Ovary (tissue), 9 donors: ENCODE measurements around the gene RTCA. TPM values are rescaled to one million over a fixed set of nuclear protein-coding genes. Genes with fewer than 3 reads are reported as not detected.
A peak's percentile ranks its signal among the peaks of the same experiment; 100 is the strongest.
"Not testable (repeated sequence)": the region's sequence is repeated elsewhere in the genome, so short reads cannot be mapped to it uniquely, and the experiment has no call there.

Source experiments
- DNase-seq, 5 donors: peaks; one replicate each; pipeline ENCODE4 v3.0.0-alpha.2; 2019 to 2020
- H3K27ac ChIP-seq, 2 donors: fragments of 200-600 bp; one replicate each; pipeline versions ENCODE4 v1.5.1 to v1.8.0; 2019 to 2022
- H3K27me3 ChIP-seq: fragments of 200-600 bp; one replicate; pipeline ENCODE4 v1.8.0; 2022
- H3K36me3 ChIP-seq: fragments of 200-600 bp; sonication (generic); one replicate; pipeline ENCODE4 v1.5.1; 2019
- H3K4me1 ChIP-seq: one replicate; pipeline ENCODE4 v1.8.1; 2013; ENCODE audit warnings: mild to moderate bottlenecking, moderate library complexity; ENCODE audit not compliant: insufficient read depth
- H3K4me3 ChIP-seq: fragments of 200-600 bp; sonication (generic); one replicate; pipeline ENCODE4 v1.5.1; 2017
- H3K9me3 ChIP-seq, 2 donors: fragments of 200-600 bp in 1 of 2; sonication (generic) in 1 of 2; one replicate each; pipeline versions ENCODE4 v1.5.1 to v1.8.1; 2013 to 2019; ENCODE audit warnings: mild to moderate bottlenecking in 1 of 2, moderate library complexity in 1 of 2
- CTCF ChIP-seq, 3 donors: fragments of 450-650 bp in 2 of 3; fragments of 200-600 bp in 1 of 3; IDR thresholded peaks; one replicate each; pipeline versions ENCODE4 v1.5.1 to v1.8.0; 2016 to 2022; ENCODE audit warnings: antibody characterized with exemption in 3 of 3, mild to moderate bottlenecking in 1 of 3
- EP300 ChIP-seq: sonication (generic); formaldehyde crosslinking; IDR thresholded peaks from one replicate; pipeline ENCODE4 v1.6.1; 2017; ENCODE audit warnings: antibody characterized with exemption
- POLR2A ChIP-seq: fragments of 450-650 bp; IDR thresholded peaks from one replicate; pipeline ENCODE4 v1.6.1; 2017; ENCODE audit warnings: antibody characterized with exemption, mild to moderate bottlenecking, moderate library complexity
- WGBS, 3 donors: extraction: QIAGEN DNeasy Blood & Tissue Kit in 1 of 3; methylation state at CpG; one replicate each; pipeline versions ENCODE4 v1.1.5 to v1.1.7; 2013 to 2017; 5-methylcytosine and 5-hydroxymethylcytosine counted together
- intact Hi-C, 4 donors: fragments of 100-400 bp; cut with DNase I; formaldehyde crosslinking; loops; one replicate each; pipeline versions ENCODE4 v1.11.0 to v1.15.1; 2022 to 2023
- polyA plus RNA-seq, 2 donors: library from polyadenylated mRNA; stranded (reverse); fragments of 200-250 nt in 1 of 2; fragments of 350-450 nt in 1 of 2; fragmentation: Illumina TruSeq in 1 of 2; extraction: RNeasy Lipid Tissue Mini Kit (QIAGEN cat#74804) in 1 of 2; gene quantifications; one replicate each; pipeline ENCODE4 v1.2.3, GENCODE V29; 2013 to 2014
- total RNA-seq, 7 donors: library from RNA; depleted of rRNA in 2 of 7; stranded (reverse); fragments of >200 nt in 2 of 7; fragmentation: NEBNext Ultra II Directional in 3 of 7; extraction: Animal tissue kit (Norgen Biotek cat#: 25700) in 3 of 7; gene quantifications; one replicate each; pipeline versions ENCODE4 v1.1.0 to v1.2.4, GENCODE V29; 2016 to 2023
- donor health status: DM: no; HTN: no; CAD: no; lungs with moderate emphysema.
- donor health status: DM: no; HTN: no; CAD: no.
- donor health status: Bipolar disorder and iron deficiency.
- donor health status: DM: yes; HTN: yes; CAD: no.
- donor health status: DM: no; HTN: no; CAD: no.
- donor health status: DM: yes; HTN: yes; CAD: no.

RTCA gene
- total and polyA plus RNA-seq, 9 donors = 12.9 to 23.6 (median 14.7) TPM

- intact Hi-C loops = no loop called here
- H3K4me1 ChIP-seq = no peaks in the 10 kb centered on the region
- H3K27ac ChIP-seq = no peak overlapping the region
- no peak for DNase-seq
- H3K9me3 ChIP-seq = no peaks in the 10 kb centered on the region
- no peaks in the 10 kb centered on the region for H3K36me3 ChIP-seq
- no peak for TF ChIP-seq EP300
- no peak for TF ChIP-seq POLR2A
- no peak for TF ChIP-seq CTCF (IDR thresholded peaks at IDR 0.05)
- no peaks in the 10 kb centered on the region for H3K27me3 ChIP-seq
- no peak overlapping the region for H3K4me3 ChIP-seq
Measured at GRCh38 chr1:100261686-100262085, 4.3 kb upstream of the RTCA start.

- H3K27ac ChIP-seq, H3K36me3 ChIP-seq, H3K4me3 ChIP-seq, H3K27me3 ChIP-seq, H3K9me3 ChIP-seq, H3K4me1 ChIP-seq, intact Hi-C loops, DNase-seq: not testable (repeated sequence)
- whole genome bisulfite sequencing, 3 donors = 88 to 99% (median 97%) methylated on average over 5 of the region's 5 CpGs
Measured at GRCh38 chr1:100264081-100264480, 1.9 kb upstream of the RTCA start.

GRCh38 chr1:100265562-100265930 is 470 bp upstream of the RTCA start:
- Histone ChIP-seq H3K27ac (peak overlapping the region; percentile 28 to 45), H3K4me1 (peaks cover 5% of the 10 kb centered on the region), H3K4me3 (peak overlapping the region; percentile 98), H3K36me3 (no peaks in the 10 kb centered on the region), H3K27me3 (no peaks in the 10 kb centered on the region), H3K9me3 (no peaks in the 10 kb centered on the region)
- TF ChIP-seq EP300 (no peak), POLR2A (no peak), CTCF (IDR thresholded peaks at IDR 0.05) (no peak)
- peak in 2 of 5 donors; percentile 26 to 33 for DNase-seq
- WGBS, 3 donors = 1 to 2% (median 1%) methylated on average over 12 of the region's 12 CpGs
- intact Hi-C loops = no loop called here

- Histone ChIP-seq H3K4me3 (peak overlapping the region; percentile 98), H3K9me3 (no peaks in the 10 kb centered on the region), H3K27ac (peak overlapping the region in 1 of 2 donors; percentile 45), H3K36me3 (no peaks in the 10 kb centered on the region), H3K27me3 (no peaks in the 10 kb centered on the region), H3K4me1 (peaks cover 5% of the 10 kb centered on the region)
- intact Hi-C loops = no loop called here
- 0 to 1% (median 0%) methylated on average over 8 of the region's 8 CpGs for WGBS, 3 donors
- no peak for DNase-seq
- TF ChIP-seq POLR2A (no peak), CTCF (IDR thresholded peaks at IDR 0.05) (no peak), EP300 (no peak)
Measured at GRCh38 chr1:100266741-100267140, 725 bp downstream of the RTCA start.

- Histone ChIP-seq H3K27me3 (no peaks in the 10 kb centered on the region), H3K4me1 (peaks cover 5% of the 10 kb centered on the region), H3K27ac (no peak overlapping the region), H3K36me3 (no peaks in the 10 kb centered on the region), H3K9me3 (no peaks in the 10 kb centered on the region), H3K4me3 (peak overlapping the region; percentile 98)
- intact Hi-C loops = no loop called here
- no peak for TF ChIP-seq EP300
- TF ChIP-seq POLR2A = no peak
- no peak for TF ChIP-seq CTCF (IDR thresholded peaks at IDR 0.05)
- WGBS, 3 donors = 74 to 93% (median 88%) methylated on average over 1 of the region's 1 CpG
- DNase-seq = no peak
Measured at GRCh38 chr1:100267284-100267683, 1.3 kb downstream of the RTCA start.
